Suprapubic skin (tissue), 3 donors: Measurements from ENCODE around the gene ELMO1.

Experiments
- CTCF ChIP-seq, 2 donors: fragments of 200-600 bp in 1 of 2; fragments of 450-650 bp in 1 of 2; sonication (generic) in 1 of 2; IDR thresholded peaks; one replicate each; pipeline ENCODE4 v1.5.1; 2016 to 2019; ENCODE audit warnings: antibody characterized with exemption in 2 of 2, mild to moderate bottlenecking in 1 of 2, moderate library complexity in 1 of 2
- POLR2A ChIP-seq, 2 donors: fragments of 450-650 bp; IDR thresholded peaks; one replicate each; pipeline ENCODE4 v1.6.1; 2017; ENCODE audit warnings: antibody characterized with exemption in 2 of 2, mild to moderate bottlenecking in 2 of 2, moderate library complexity in 2 of 2

- TF ChIP-seq CTCF (IDR thresholded peaks at IDR 0.05) (no peak), POLR2A (IDR thresholded peaks at IDR 0.05) (no peak)
Measured at GRCh38 chr7:36896418-36896817, 552.2 kb downstream of the ELMO1 start.
